ENCODE measurements around the gene CNN2. TPM values are rescaled to one million over a fixed set of nuclear protein-coding genes. Genes with fewer than 3 reads are reported as not detected.
"Not testable (repeated sequence)": the region's sequence is repeated elsewhere in the genome, so short reads cannot be mapped to it uniquely, and the experiment has no call there.

CNN2 gene
- total RNA-seq, 1 donor from 2014 or later, result 285 TPM

DNA sequence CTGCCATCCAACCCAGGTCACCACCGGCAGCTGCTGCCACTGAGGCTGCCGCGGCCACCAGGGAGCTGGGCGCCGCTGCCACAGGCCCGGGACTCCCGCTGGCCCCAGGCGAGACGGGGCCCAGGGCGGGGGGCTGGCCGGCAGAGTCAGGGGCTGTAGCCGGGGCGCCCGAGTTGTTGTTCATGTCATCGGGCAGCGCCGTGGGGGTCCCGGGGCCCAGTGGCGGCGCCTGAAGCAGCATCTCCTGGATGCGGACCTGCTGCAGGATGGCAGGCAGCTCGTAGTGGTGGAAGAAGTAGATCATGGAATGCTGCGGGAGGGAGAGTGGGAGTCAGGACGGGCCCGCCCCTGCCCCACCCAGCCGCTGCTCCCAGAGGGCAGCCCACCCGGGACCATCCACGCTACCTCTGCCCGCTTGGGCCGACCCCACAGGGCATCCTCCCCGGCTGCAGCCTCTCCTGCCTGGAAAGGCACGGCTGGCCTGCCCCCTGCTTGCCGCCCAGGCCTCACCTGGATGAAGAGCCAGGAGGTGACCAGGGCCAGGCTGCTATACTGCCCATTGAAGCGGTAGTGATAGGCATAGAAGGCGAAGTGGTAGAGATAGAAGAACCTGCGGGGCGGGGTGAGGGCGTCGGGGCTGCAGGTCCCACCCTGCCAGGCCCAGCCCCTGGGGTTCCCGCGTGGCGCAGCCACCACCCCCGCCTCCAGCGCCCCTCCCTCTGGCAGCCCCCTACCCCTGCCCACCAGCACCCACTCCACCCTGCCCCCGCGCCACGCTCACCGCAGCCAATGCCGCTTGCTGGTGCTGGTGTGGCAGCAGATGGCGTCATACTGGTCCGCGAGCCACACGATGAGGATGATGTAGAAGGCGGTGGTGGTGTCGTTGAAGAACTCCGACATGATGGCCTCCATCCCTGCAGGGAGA, 15.6 kb upstream of the CNN2 start:
- DNase-seq (ENCODE audit: extremely low read depth, low read depth, low spot score), result no peak

DNA sequence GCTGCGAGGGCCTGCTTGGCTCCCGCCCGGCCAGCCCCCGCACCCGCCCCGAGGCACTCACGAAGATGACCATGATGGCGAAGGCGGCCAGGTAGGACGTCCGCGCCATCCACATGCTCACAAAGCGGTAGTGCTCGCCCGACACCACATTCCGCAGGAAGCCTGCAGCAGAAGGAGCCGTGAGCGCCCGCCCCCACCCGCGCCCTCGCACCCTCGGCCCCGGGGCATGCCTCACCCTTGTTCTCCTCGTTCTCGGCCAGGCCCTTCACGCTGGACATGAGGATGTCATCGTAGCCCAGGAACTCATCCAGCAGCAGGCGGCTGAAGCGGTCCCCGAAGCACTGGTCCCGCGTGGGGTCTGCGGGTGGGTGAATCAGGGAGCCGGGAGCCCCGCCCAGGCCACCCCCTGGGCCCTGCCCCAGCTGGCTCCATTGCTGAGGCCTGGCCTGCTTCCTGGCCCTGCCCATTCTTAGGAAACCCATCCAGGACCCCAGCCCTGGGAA, 14.5 kb upstream of the CNN2 start:
- no peak for DNase-seq (ENCODE audit: extremely low read depth, low read depth, low spot score)

DNA sequence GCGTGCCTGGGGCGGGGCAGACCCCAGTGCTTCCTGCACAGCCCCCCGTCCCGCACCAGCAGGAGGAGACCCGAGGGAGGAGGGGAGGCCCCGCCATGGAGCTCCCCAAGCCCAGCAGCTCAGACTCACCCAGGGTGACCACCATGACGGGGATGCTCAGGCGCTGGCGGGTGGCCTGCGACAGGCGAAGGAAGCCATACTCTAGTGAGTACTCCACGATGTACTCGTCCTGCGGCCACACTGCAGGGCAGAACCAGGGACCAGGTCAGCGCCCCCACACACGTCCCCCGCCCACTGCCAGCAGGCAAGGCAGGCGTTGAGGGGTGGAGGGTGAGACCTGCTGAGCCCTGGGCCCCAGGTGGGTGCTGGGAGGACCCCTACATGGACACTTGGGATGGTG, 14.1 kb upstream of the CNN2 start:
- no peak for DNase-seq (ENCODE audit: extremely low read depth, low read depth, low spot score)

DNA sequence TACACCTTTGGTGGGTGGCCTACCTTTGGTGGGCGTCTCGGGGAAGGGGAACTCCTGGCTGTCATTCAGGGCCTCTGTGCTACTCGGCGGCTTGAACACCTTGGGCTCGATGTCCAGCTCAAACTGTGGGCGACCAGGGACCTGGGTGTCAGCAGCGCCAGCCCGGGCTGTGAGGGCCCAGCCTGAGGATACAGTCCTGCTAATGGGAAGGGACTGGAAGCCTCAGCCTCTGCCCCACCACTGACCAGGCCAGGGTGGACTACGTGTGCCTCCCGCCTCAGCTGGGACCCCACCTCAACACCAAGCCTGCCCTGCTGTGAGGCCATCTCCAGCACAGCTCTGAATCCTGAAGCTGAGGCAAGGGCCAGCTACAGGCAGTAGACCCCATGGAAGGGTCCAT, 13.2 kb upstream of the CNN2 start:
- DNase-seq (ENCODE audit: extremely low read depth, low read depth, low spot score), result no peak

DNA sequence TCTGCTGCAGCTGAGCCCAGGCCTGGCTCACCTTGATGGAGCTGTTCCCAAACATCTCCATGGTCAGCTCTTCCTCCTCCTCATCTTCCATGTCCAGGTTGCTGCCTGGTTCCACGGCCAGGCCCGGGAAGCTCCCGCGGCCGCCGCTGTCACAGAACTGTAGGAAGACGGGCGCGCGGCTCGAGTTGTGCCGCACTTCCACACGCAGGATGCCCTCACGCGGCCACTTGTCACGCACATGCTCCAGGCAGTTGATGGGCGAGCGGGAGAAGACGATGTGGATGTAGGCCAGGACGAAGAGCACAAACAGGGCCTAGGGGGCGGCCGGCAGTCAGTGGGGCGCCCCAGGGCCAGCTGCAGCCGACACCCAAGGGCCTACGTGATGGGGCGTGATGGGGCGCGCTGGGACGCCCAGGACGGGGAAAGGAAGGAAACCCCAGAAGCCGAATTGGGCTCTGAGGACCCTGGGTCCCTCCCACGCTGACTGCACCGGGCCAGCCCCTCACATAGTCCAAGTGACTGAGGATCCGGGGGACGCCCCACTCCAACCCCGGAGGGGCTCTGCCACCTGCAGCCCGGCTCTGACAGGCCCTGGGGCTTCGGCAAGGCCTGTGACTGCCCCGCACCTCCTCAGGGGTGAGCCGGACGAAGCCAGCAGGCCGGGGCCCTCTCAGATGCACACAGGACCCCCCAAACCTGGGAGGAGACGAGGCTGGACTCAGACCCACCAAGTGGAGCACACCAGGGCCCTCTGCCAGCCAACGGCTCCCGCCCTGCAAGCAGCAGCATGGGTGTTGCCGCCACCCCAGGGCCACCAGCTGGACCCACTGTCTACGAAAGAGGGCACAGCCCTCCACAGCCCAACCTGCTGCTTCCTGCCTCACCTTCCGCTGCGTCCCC, 12.0 kb upstream of the CNN2 start:
- DNase-seq (ENCODE audit: extremely low read depth, low read depth, low spot score), result no peak

DNA sequence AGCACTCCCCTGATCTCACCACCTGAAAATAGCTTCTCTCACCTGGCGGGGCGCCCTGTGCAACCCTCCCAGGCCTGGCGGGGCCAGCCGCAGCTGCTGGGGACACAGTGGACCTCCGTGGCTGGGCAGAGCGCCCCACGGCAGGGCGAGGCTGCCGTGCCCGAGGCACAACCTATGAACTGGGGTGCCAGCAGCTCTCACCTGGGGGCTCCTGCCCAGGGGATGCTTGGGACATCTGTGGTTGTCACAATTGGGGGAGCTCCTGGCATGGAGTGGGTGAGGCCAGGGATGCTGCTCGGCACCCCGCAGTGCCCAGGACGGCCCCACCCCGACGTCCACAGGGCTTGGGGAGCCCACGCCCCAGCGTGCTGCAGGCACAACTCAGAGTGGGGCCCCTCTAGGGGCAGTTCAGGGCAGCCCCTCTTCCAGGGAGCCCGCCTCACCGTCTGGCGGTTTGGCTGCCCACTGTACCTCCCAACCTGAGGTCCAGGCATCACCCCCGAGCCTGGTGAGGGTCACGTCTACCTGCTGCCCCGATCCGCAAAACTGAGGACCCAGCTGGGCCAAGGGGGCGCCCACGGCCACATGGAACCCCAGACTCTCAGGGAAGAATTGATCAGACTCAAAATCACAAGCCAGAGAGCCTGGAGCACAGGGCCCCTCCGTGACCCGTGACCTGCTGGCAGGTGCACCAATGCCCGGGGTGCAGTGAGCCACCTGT, 11.2 kb upstream of the CNN2 start:
- no peak for DNase-seq (ENCODE audit: extremely low read depth, low read depth, low spot score)

DNA sequence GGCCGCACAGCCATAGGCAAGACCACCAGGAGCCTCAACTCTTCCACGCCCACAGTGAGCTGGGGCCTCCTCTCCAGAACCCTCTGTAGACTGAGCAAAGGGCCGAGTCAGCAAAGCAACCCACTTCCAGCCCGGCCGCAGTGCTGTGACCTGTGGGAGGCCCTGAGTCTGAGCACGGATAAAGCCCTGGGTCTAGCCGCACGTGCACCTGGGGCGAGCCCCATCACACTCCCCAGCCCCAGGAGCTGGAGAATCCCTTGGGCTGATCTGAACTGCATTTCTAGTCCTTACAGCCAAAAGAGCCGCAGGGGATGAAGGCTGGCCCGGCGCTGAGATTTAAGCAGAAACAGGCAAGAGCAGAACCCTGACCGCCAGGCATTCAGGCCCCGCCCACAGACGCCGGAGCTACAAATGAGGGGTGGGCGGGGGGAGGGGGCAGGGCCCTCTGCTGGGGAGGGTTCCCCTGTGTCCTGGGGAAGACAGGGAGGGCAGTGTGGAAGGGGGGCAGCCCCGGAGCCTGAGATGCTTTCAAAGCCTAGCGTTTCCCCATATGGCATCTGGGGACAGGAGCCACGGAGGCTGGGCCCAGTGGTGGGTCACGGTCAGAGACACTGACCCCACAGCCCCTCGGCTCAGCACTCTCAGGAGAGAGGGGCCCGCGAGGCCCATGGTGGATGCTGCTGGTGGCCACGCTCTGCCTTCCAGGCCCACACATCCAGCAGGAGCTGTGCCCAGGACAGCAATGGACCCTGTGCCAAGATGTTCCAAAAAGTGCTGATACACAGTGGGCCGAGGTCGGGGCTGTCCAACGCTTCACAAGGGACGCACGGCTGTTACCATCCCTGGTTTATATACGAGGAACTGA, 10.4 kb upstream of the CNN2 start:
- DNase-seq (ENCODE audit: extremely low read depth, low read depth, low spot score), result no peak

DNA sequence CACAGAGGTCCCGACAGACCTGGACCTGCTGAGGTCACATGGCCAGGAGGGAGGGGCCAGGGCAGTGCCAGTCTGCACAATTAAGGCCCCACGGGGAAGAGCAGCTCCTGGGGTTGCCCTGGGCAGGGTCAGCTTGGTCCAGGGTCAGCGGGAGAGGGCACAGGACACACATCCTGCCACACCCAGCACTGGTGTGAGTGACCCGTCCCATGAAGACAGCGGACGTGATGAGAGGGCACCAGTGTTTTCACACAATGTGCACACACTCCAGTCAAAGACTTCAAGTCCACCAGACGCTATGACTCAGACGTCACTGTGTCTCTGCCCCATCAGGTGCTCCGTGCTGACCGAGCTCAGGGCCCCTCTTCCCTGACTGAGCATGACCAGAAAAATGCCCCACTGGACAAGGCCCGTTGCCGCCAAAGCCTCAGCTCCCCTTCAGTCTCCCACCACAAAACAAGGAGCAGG, 9.7 kb upstream of the CNN2 start:
- no peak for DNase-seq (ENCODE audit: extremely low read depth, low read depth, low spot score)

DNA sequence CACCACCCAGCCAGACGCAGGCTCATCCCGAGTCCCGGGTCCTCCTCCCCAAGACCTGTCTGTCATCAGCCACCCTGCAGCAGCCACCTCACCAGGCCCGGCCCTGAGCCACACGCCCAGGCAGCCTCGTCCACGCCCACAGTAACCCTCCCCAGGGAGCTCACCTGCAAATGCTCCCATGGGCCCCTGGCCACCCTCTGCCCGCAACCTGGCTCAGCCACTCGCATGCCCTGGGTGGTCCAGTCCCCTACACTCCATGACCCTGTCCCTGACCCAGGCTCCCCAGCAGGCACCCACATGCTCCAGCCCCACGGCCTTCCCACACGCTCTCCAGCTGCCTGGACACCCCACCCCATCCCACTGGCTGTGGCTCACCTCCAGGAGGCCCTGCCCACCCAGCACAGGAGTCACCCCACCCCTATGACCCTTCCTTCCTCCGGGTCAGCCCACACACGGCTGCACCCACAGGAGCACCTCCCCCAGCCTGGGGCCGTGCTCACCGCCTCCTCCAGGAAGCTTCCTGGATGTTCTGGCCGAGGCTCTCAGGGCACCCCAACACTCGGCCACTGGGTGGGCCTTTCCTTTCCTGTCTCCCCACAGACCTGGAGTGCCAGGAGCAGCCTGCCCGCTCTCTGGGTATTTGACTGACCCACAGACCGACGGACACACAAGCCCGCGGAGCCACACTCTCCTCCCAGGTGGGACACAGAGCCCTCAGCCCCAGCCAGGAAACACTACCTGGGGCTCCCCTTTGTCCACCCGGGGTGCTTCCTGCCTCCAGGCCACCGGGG, 9.1 kb upstream of the CNN2 start:
- DNase-seq (ENCODE audit: extremely low read depth, low read depth, low spot score), result no peak

DNA sequence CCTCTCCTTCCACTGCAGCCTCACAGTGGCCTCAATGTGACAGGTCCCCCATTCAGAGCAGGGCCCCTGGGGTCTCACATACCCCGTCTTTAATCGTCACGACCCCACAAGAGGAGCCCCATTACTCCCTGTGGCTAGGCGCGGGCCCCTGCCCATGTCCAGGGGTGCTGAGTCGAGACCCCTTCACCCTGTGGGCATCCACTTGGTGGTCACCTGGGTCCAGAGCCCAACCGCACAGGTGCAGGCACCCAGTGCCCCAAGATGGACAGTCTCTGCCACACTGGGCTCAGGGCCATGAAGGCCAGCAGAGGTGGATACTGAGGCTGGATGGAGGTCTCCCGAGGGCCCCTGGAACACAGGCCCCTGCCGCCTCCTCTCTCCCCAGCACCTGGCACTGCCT, 8.5 kb upstream of the CNN2 start:
- DNase-seq (ENCODE audit: extremely low read depth, low read depth, low spot score), result no peak

DNA sequence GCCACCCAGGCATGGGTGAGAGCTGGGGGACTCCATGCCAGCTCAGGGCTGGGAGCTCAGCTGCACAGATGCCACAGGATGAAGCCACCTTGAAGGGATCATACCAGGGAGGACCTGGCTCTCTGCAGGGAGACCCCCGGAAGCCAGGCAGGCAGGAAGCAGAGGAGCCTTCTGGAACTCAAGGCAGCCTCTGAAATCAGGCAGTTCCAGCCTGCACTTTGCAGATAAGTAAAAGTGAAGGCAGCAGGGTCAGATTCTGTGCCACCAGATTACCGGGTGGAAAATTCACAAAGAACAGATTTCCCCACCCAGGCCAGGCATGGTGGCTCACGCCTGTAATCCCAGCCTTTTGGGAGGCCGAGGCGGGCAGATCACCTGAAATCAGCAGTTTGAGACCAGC, 8.0 kb upstream of the CNN2 start:
- DNase-seq (ENCODE audit: extremely low read depth, low read depth, low spot score), result no peak

DNA sequence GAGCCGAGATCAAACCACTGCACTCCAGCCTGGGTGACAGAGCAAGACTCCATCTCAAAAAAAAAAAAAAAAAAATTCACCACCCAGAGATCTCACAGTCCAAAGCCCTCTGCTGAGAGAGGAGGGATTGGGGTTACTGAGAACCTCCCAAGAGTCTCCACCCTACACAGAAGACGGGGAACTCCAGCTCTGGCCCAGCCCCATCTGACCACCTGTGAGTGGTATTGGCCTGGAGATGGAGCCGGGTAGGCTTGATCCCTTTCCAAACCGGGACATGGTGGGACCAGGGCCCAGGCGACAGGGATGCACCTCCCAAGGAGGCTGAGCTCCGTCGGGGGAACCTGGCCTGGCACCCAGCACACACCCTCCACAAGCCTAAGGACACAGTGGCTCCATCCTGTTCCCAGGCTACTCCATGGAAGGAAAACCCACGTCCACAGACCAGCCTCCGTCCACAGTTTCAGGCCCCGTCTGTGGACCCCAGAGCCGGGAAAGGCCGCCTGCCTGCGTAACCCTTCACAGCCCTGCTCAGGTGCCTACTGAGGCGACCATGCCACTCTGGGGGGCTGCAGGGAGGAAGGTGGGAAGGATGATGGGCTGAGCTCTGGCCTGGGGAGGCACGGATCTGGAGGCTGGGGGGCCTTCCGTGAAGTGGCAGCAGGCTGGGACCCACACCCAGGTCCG, 7.3 kb upstream of the CNN2 start:
- DNase-seq (ENCODE audit: extremely low read depth, low read depth, low spot score), result no peak

DNA sequence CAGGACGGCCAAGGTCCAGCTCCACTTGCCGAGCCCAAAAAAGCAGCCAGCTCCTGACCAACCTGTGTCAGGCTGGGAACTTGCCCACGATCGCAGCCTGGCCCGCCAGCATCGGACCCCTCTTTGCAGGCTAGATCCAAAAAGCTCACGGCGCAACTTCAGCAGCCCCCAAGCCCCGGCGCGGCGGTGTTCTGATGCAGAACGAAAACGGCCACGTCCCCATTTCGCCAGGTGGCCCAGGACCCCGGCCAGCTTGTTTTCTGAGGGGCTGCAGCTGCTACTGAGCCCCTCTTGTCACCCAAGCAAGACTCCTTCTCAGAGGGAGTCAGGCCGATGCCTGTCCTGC, 6.8 kb upstream of the CNN2 start:
- no peak for DNase-seq (ENCODE audit: extremely low read depth, low read depth, low spot score)

DNA sequence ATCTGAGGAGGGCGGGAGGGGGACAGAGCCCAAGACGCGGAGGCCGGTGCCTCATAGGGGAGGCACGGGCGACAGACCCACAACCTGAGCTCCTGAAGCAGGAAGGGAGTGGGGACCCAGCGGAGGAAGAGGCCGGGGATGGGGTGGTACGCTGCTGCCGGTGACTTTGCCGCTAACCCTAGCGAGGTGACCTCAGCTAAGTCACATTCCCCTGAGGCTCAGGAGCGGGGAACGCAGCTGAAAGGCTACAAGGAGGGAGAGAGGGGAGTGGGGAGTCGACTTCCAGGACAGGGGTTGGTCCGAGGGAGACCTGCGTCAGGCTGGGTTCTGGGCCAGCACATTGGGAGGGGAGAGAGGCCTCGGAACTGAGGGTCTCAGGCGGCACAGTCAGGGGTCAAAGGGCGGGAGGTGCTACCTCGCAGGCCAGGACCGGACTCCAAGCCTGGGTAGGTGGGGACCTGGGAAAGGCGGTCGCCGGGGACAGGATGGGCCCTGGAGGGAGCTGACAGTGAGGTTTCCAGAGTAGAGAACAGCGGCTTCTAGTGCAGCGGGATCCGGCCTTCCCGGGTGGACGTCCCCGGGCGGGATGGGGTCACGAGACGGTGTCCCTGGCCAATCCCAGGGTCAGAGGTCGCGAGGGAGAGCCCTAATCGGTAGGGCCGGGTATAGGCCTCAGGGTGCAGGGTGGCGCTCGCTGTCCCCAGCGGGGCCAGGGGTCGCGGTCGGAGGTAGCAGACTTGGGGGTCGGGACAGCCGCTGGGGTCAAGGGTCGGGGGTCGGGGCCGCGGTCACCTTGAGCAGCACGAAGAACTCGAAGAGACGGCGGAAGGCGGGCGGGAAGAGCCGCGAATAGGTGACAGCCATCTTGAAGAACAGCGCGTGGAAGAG, 6.2 kb upstream of the CNN2 start:
- DNase-seq (ENCODE audit: extremely low read depth, low read depth, low spot score), result no peak

DNA sequence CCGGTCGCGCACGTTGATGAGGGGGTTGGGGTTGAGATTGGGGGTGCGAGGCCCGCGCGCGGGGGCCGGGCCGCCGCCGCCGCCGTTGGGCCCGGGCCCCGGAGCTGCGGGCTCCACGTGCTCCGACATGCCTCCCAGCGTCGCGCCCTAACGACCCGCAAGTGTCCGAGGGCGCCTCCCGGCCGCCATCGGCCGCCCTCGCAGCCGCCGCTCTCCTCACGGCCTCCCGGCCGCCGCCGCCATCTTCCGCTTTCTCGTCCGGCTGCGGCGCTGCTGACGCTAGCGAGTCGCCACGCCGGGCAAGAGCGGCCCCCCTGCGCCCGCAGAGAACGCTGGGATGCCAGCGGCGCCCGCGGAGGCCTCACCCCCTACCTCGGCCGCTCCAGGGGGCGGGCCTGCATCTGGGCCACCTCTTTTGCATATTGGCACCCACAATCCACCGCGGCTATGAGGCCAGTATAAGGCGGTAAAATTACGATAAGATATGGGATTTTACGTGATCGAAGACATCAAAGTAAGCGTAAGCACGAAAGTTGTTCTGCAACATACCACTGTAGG, 5.5 kb upstream of the CNN2 start, which contains the start of gene TMEM259:
Gene TMEM259 (minus strand): TSS at position 256 of the 558 bp plus-strand sequence. CDS start 127 bp downstream, at position 129.
- peak; percentile 89 for DNase-seq (ENCODE audit: extremely low read depth, low read depth, low spot score)

DNA sequence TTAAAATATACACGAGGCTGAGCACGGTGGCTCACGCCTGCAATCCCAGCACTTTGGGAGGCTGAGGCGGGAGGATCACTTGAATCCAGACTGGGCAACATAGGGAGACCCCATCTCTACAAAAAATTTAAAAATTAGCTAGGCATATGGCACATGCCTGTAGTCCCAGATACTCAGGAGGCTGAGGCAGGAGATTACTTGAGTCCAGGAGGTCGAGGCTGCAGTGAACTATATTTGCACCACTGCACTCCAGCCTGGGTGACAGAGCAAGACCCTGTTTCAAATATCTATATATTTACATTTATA, 2.6 kb upstream of the CNN2 start:
- DNase-seq (ENCODE audit: extremely low read depth, low read depth, low spot score), result not testable (repeated sequence)

DNA sequence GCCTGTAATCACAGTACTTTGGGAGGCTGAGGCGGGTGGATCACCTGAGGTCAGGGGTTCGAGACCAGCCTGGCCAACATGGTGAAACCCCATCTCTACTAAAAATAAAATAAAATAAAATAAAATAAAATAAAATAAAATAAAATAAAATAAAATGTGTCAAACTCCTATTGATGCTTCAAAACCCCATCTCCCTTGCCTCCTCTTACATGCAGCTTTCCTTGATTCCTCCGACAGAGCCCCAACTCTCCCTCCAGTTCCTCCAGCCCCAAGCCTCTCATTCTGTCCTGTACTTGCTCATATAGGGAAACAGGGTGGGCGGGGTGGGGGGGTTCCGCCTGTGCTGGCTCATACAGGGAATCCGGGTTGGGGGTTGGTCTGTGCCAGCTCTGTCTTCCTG, 1.3 kb upstream of the CNN2 start:
- DNase-seq (ENCODE audit: extremely low read depth, low read depth, low spot score), result not testable (repeated sequence)

All from glomerular endothelial cell (primary cell).